ENCODE results near the gene QRICH1.

QRICH1 gene

DNA sequence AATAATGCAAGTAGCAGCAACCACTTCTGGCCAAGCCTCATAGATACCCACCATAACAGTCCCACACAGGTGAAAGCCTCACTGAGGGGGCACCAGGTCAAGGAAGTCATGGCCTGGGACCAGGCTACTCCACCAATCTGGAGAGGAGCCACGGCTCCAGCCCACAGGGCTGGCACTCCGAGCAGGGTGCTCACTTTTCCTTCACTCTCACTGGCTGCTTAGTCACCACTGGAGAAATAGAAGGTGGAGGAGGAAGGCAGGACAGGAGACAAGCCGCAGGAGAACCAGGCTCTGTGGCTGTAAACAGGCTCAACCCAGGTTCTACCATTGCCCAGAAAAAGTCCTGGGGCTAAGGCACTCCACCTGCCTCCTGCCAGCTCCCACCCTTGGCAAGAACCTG lies 25.6 kb upstream of the QRICH1 start:
- Histone ChIP-seq H4K8ac (ENCODE audit: low read length) (peak overlapping the region; percentile 38), H3K9me3 (ENCODE audit: control insufficient read depth, low read length) (no peaks in the 10 kb centered on the region)

GRCh38 chr3:49119036-49119435 lies 25.2 kb upstream of the QRICH1 start:
- H3K23ac ChIP-seq (ENCODE audit: low read length in 2 of 2): no peak overlapping the region
- H3K4me3 ChIP-seq (ENCODE audit: insufficient read depth in 1 of 2, low read depth in 1 of 2, low read length in 2 of 2): peak overlapping the region in 1 of 2 experiments; percentile 84
- no peaks in the 10 kb centered on the region for H3K27me3 ChIP-seq (ENCODE audit: control insufficient read depth in 1 of 2, insufficient read depth in 1 of 2, low read length in 2 of 2)
- H3K4me2 ChIP-seq (ENCODE audit: low read length, poor library complexity, severe bottlenecking): no peak overlapping the region
- no peak overlapping the region for H3K4ac ChIP-seq (ENCODE audit: low read depth in 1 of 2, low read length in 2 of 2)
- H3K9ac ChIP-seq (ENCODE audit: low read length): peak overlapping the region; percentile 96
- H3K4me1 ChIP-seq (ENCODE audit: control insufficient read depth, insufficient read depth, low read depth, low read length): peaks cover 12% of the 10 kb centered on the region
- H2AFZ ChIP-seq (ENCODE audit: low read depth, low read length): no peak overlapping the region
- no peak overlapping the region for H3K27ac ChIP-seq (ENCODE audit: low read length, poor library complexity, severe bottlenecking)
- no peak overlapping the region for H4K91ac ChIP-seq (ENCODE audit: low read length)
- H4K8ac ChIP-seq (ENCODE audit: low read length): no peak overlapping the region
- H3K36me3 ChIP-seq (ENCODE audit: control insufficient read depth in 1 of 2, insufficient read depth in 2 of 2, low read depth in 1 of 2, low read length in 2 of 2): peaks cover 80 to 83% of the 10 kb centered on the region in 2 experiments
- H3K18ac ChIP-seq (ENCODE audit: low read depth in 1 of 2, low read length in 2 of 2): no peak overlapping the region
- H2BK5ac ChIP-seq (ENCODE audit: low read depth, low read length, poor library complexity, severe bottlenecking): no peak overlapping the region
- no peak overlapping the region for H2BK12ac ChIP-seq (ENCODE audit: low read length in 2 of 2)
- WGBS: 98% methylated on average over 10 of the region's 10 CpGs
- H2BK15ac ChIP-seq (ENCODE audit: low read depth, poor library complexity, severe bottlenecking): no peak overlapping the region
- no peak overlapping the region for H3K14ac ChIP-seq (ENCODE audit: low read length in 2 of 2)
- H2BK120ac ChIP-seq (ENCODE audit: low read depth, low read length): no peak overlapping the region
- H2AK5ac ChIP-seq (ENCODE audit: low read length, severe bottlenecking): no peak overlapping the region
- DNase-seq: peak; percentile 4
- no peaks in the 10 kb centered on the region for H3K9me3 ChIP-seq (ENCODE audit: control insufficient read depth, low read length)
- H3K79me1 ChIP-seq (replicated peaks; ENCODE audit: low read length, poor library complexity, severe bottlenecking): peaks cover 42% of the 10 kb centered on the region

More for the DNA sequence above, 25.6 kb upstream of the QRICH1 start:
- Histone ChIP-seq H3K27ac (ENCODE audit: low read length, poor library complexity, severe bottlenecking) (no peak overlapping the region), H3K36me3 (ENCODE audit: control insufficient read depth in 1 of 2, insufficient read depth in 2 of 2, low read depth in 1 of 2, low read length in 2 of 2) (peaks cover 80 to 83% of the 10 kb centered on the region in 2 experiments), H3K4me1 (ENCODE audit: control insufficient read depth, insufficient read depth, low read depth, low read length) (peaks cover 12% of the 10 kb centered on the region), H3K27me3 (ENCODE audit: control insufficient read depth in 1 of 2, insufficient read depth in 1 of 2, low read length in 2 of 2) (no peaks in the 10 kb centered on the region), H3K4ac (ENCODE audit: low read depth in 1 of 2, low read length in 2 of 2) (peak overlapping the region in 1 of 2 experiments; percentile 9), H3K4me3 (ENCODE audit: insufficient read depth in 1 of 2, low read depth in 1 of 2, low read length in 2 of 2) (peak overlapping the region in 1 of 2 experiments; percentile 84), H3K18ac (ENCODE audit: low read depth in 1 of 2, low read length in 2 of 2) (no peak overlapping the region), H2AK5ac (ENCODE audit: low read length, severe bottlenecking) (no peak overlapping the region), H2AFZ (ENCODE audit: low read depth, low read length) (no peak overlapping the region), H2BK120ac (ENCODE audit: low read depth, low read length) (no peak overlapping the region), H3K79me1 (replicated peaks; ENCODE audit: low read length, poor library complexity, severe bottlenecking) (peaks cover 42% of the 10 kb centered on the region), H4K91ac (ENCODE audit: low read length) (no peak overlapping the region), H2BK5ac (ENCODE audit: low read depth, low read length, poor library complexity, severe bottlenecking) (no peak overlapping the region), H3K14ac (ENCODE audit: low read length in 2 of 2) (no peak overlapping the region), H2BK12ac (ENCODE audit: low read length in 2 of 2) (no peak overlapping the region), H3K9ac (ENCODE audit: low read length) (peak overlapping the region; percentile 96), H3K4me2 (ENCODE audit: low read length, poor library complexity, severe bottlenecking) (peak overlapping the region; percentile 84), H3K23ac (ENCODE audit: low read length in 2 of 2) (no peak overlapping the region), H2BK15ac (ENCODE audit: low read depth, poor library complexity, severe bottlenecking) (no peak overlapping the region)
- WGBS: 80% methylated on average over 2 of the region's 3 CpGs
- DNase-seq: peak; percentile 31

- Histone ChIP-seq H3K4me1 (ENCODE audit: control insufficient read depth, insufficient read depth, low read depth, low read length) (no peaks in the 10 kb centered on the region), H2BK120ac (ENCODE audit: low read depth, low read length) (no peak overlapping the region), H2BK5ac (ENCODE audit: low read depth, low read length, poor library complexity, severe bottlenecking) (no peak overlapping the region), H2BK15ac (ENCODE audit: low read depth, poor library complexity, severe bottlenecking) (no peak overlapping the region), H4K91ac (ENCODE audit: low read length) (no peak overlapping the region), H3K79me1 (replicated peaks; ENCODE audit: low read length, poor library complexity, severe bottlenecking) (peaks cover 45% of the 10 kb centered on the region), H3K14ac (ENCODE audit: low read length in 2 of 2) (no peak overlapping the region), H3K4ac (ENCODE audit: low read depth in 1 of 2, low read length in 2 of 2) (no peak overlapping the region), H2BK12ac (ENCODE audit: low read length in 2 of 2) (no peak overlapping the region), H2AFZ (ENCODE audit: low read depth, low read length) (no peak overlapping the region), H3K27ac (ENCODE audit: low read length, poor library complexity, severe bottlenecking) (no peak overlapping the region), H2AK5ac (ENCODE audit: low read length, severe bottlenecking) (no peak overlapping the region), H4K8ac (ENCODE audit: low read length) (no peak overlapping the region), H3K9ac (ENCODE audit: low read length) (no peak overlapping the region), H3K36me3 (ENCODE audit: control insufficient read depth in 1 of 2, insufficient read depth in 2 of 2, low read depth in 1 of 2, low read length in 2 of 2) (peaks cover 97 to 98% of the 10 kb centered on the region in 2 experiments), H3K4me2 (ENCODE audit: low read length, poor library complexity, severe bottlenecking) (no peak overlapping the region), H3K23ac (ENCODE audit: low read length in 2 of 2) (no peak overlapping the region), H3K27me3 (ENCODE audit: control insufficient read depth in 1 of 2, insufficient read depth in 1 of 2, low read length in 2 of 2) (no peaks in the 10 kb centered on the region), H3K9me3 (ENCODE audit: control insufficient read depth, low read length) (no peaks in the 10 kb centered on the region), H3K4me3 (ENCODE audit: insufficient read depth in 1 of 2, low read depth in 1 of 2, low read length in 2 of 2) (no peak overlapping the region), H3K18ac (ENCODE audit: low read depth in 1 of 2, low read length in 2 of 2) (no peak overlapping the region)
- DNase-seq: no peak
- WGBS: 94% methylated on average over 14 of the region's 14 CpGs
These were observed 18.4 kb upstream of the QRICH1 start for GRCh38 chr3:49112262-49112661.

GRCh38 chr3:49111347-49111746 lies 17.5 kb upstream of the QRICH1 start:
- Histone ChIP-seq H3K27me3 (ENCODE audit: control insufficient read depth in 1 of 2, insufficient read depth in 1 of 2, low read length in 2 of 2) (no peaks in the 10 kb centered on the region), H3K14ac (ENCODE audit: low read length in 2 of 2) (no peak overlapping the region), H4K8ac (ENCODE audit: low read length) (no peak overlapping the region)

More at GRCh38 chr3:49111347-49111746, 17.5 kb upstream of the QRICH1 start:
- no peak for DNase-seq
- H2AK5ac ChIP-seq (ENCODE audit: low read length, severe bottlenecking): no peak overlapping the region
- H2AFZ ChIP-seq (ENCODE audit: low read depth, low read length): no peak overlapping the region
- peaks cover 39% of the 10 kb centered on the region for H3K79me1 ChIP-seq (replicated peaks; ENCODE audit: low read length, poor library complexity, severe bottlenecking)
- 96% methylated on average over 6 of the region's 6 CpGs for WGBS
- no peak overlapping the region for H3K4ac ChIP-seq (ENCODE audit: low read depth in 1 of 2, low read length in 2 of 2)
- no peaks in the 10 kb centered on the region for H3K4me1 ChIP-seq (ENCODE audit: control insufficient read depth, insufficient read depth, low read depth, low read length)
- no peak overlapping the region for H3K9ac ChIP-seq (ENCODE audit: low read length)
- H2BK120ac ChIP-seq (ENCODE audit: low read depth, low read length): no peak overlapping the region
- H2BK12ac ChIP-seq (ENCODE audit: low read length in 2 of 2): no peak overlapping the region
- no peak overlapping the region for H4K91ac ChIP-seq (ENCODE audit: low read length)
- H3K23ac ChIP-seq (ENCODE audit: low read length in 2 of 2): no peak overlapping the region
- H3K4me2 ChIP-seq (ENCODE audit: low read length, poor library complexity, severe bottlenecking): no peak overlapping the region
- no peak overlapping the region for H2BK5ac ChIP-seq (ENCODE audit: low read depth, low read length, poor library complexity, severe bottlenecking)
- H3K27ac ChIP-seq (ENCODE audit: low read length, poor library complexity, severe bottlenecking): no peak overlapping the region
- no peaks in the 10 kb centered on the region for H3K9me3 ChIP-seq (ENCODE audit: control insufficient read depth, low read length)
- H3K4me3 ChIP-seq (ENCODE audit: insufficient read depth in 1 of 2, low read depth in 1 of 2, low read length in 2 of 2): no peak overlapping the region
- H3K18ac ChIP-seq (ENCODE audit: low read depth in 1 of 2, low read length in 2 of 2): no peak overlapping the region
- H2BK15ac ChIP-seq (ENCODE audit: low read depth, poor library complexity, severe bottlenecking): no peak overlapping the region
- peaks cover 89 to 94% of the 10 kb centered on the region in 2 experiments for H3K36me3 ChIP-seq (ENCODE audit: control insufficient read depth in 1 of 2, insufficient read depth in 2 of 2, low read depth in 1 of 2, low read length in 2 of 2)

Data from mesenchymal stem cell (in vitro differentiated cells and primary cell).